Natural killer cell (primary cell): ENCODE measurements around the gene CD40. TPM values are rescaled to one million over a fixed set of nuclear protein-coding genes. Genes with fewer than 3 reads are reported as not detected.
"Not testable (repeated sequence)": the region's sequence is repeated elsewhere in the genome, so short reads cannot be mapped to it uniquely, and the experiment has no call there.

ENCODE experiments used
- ATAC-seq, 3 donors: fragments of 150-1000 bp in 2 of 3; fragments of 200-7000 bp in 1 of 3; cut with Tn5 transposase; 1 replicate in 1 of 3; 2 replicates in 2 of 3; pipeline ENCODE4 v1.10.0; 2021; ENCODE audit warnings: mild to moderate bottlenecking in 2 of 3, moderate library complexity in 2 of 3
- DNase-seq, 2 donors: peaks; one replicate each; pipeline versions ENCODE4 v3.0.0 to v3.0.0-alpha.2; 2013 to 2021; ENCODE audit warnings: mixed read lengths in 1 of 2
- H3K27ac ChIP-seq: one replicate; pipeline ENCODE4 v1.5.1; 2013; ENCODE audit warnings: mild to moderate bottlenecking, low read length
- H3K27me3 ChIP-seq: one replicate; pipeline ENCODE4 v1.6.1; 2013; ENCODE audit warnings: low read length; ENCODE audit not compliant: control insufficient read depth, insufficient read depth
- H3K36me3 ChIP-seq: one replicate; pipeline ENCODE4 v1.6.1; 2013; ENCODE audit warnings: low read length; ENCODE audit not compliant: control insufficient read depth, insufficient read depth
- H3K4me1 ChIP-seq: one replicate; pipeline ENCODE4 v1.6.1; 2013; ENCODE audit warnings: low read length; ENCODE audit not compliant: control insufficient read depth, insufficient read depth
- H3K4me3 ChIP-seq: one replicate; pipeline ENCODE4 v1.5.1; 2013; ENCODE audit warnings: low read length
- H3K9me3 ChIP-seq: one replicate; pipeline ENCODE4 v1.6.1; 2013; ENCODE audit warnings: low read length; ENCODE audit not compliant: control insufficient read depth, insufficient read depth
- H3K27ac Mint-ChIP-seq, 2 donors: one replicate each; pipeline ENCODE4 v1.8.0; 2022; ENCODE audit warnings: mild to moderate bottlenecking in 2 of 2, mixed read lengths in 2 of 2, moderate library complexity in 1 of 2
- H3K27me3 Mint-ChIP-seq, 2 donors: one replicate each; pipeline ENCODE4 v1.8.0; 2022; ENCODE audit warnings: low read depth in 2 of 2, mixed read lengths in 2 of 2
- H3K36me3 Mint-ChIP-seq: one replicate; pipeline ENCODE4 v1.8.0; 2022; ENCODE audit warnings: mixed read lengths
- H3K4me1 Mint-ChIP-seq, 2 donors: one replicate each; pipeline ENCODE4 v1.8.0; 2022; ENCODE audit warnings: mixed read lengths in 2 of 2
- H3K4me3 Mint-ChIP-seq: one replicate; pipeline ENCODE4 v1.8.0; 2022; ENCODE audit warnings: mild to moderate bottlenecking, moderate library complexity, mixed read lengths
- H3K9me3 Mint-ChIP-seq, 2 donors: one replicate each; pipeline ENCODE4 v1.8.0; 2022; ENCODE audit warnings: mixed read lengths in 2 of 2
- WGBS: methylation state at CpG from one replicate; pipeline ENCODE4 v1.1.7; 2013; ENCODE audit warnings: missing lambda C conversion rate; ENCODE audit not compliant: insufficient coverage; 5-methylcytosine and 5-hydroxymethylcytosine counted together
- intact Hi-C: fragments of 100-400 bp; cut with micrococcal nuclease; formaldehyde crosslinking; loops from one replicate; pipeline ENCODE4 v1.14.2; 2022
- total RNA-seq, 4 donors: library from RNA; stranded (reverse); fragments of 120-200 nt in 1 of 4; gene quantifications; one replicate each; pipeline versions ENCODE4 v1.2.3 to v1.2.4, GENCODE V29; 2013 to 2022
- TF ChIP-seq, protein P1 (sequence below): fragments of 200-600 bp; IDR thresholded peaks from one replicate; pipeline ENCODE4 v1.8.0; 2022; ENCODE audit warnings: antibody characterized with exemption

Gene CD40
- total RNA-seq, 3 donors from 2014 or later (not counting 1 experiment from before 2014, with no cell fraction given): 7.1 to 9.1 (median 7.2) TPM

DNA sequence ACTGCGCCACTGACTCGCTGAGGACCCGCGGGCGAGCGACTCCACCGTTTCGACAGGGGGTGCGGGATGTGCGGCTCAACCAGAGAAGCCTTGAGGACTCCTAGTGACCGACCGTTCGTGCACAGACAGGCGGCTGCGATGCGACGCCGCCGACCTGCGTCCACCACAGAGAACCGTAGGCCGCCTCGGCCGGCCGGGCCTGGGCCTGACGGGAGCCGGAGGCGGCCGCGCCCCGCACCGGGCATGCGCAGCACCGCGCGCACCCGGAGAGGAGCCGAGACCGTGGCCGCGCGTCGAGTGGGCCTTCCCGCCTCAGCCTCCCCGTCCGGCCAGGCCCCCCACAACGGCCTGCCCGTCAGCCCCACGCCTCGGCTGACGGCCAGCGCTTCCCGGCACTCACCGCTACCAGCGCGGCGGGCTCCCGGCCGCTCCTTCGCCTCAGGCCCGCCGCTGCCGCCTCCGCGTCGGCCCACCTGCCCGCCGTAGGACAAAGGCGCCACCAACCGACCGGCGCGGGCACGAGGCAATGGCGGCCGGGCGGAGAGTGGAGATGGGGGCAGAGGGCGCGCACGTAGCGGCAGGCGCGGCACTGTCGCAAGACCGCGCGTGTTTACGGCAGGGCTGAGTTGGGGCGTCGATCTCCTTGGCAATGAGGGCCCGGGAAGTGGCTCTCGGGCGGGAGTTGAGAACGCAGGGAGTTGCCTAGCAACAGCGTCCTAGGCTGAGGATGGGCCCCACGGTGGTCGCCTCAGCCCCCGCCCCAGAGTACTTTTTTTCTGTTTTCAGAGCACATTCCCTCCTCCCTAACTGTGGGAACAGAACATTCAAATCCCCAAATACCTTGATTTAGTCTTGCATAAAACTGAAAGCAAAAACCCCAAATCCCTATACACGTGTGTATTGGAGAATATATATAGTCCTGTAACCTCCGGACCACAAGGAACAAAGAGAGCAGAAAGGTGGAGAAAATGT, 28.4 kb upstream of the CD40 start, which contains the start of gene NCOA5:
Gene NCOA5, minus strand, starts transcription at position 546 of the 972 bp plus-strand sequence. CDS start 10,538 bp downstream, outside the sequence.
- ATAC-seq (peak; percentile 89 to 98 (median 91)), DNase-seq (peak; percentile 91 to 95)
- Histone ChIP-seq H3K36me3 (no peaks in the 10 kb centered on the region), H3K27me3 (no peaks in the 10 kb centered on the region), H3K9me3 (no peaks in the 10 kb centered on the region), H3K27ac (peak within 1 kb of the TSS; percentile 71), H3K4me1 (peaks cover 8% of the 10 kb centered on the region), H3K4me3 (peak within 1 kb of the TSS; percentile 66)
- under 1% methylated on average over 98 of the region's 100 CpGs for WGBS
- H3K27me3 Mint-ChIP-seq: no peaks in the 10 kb centered on the region
- H3K36me3 Mint-ChIP-seq: no peaks in the 10 kb centered on the region
- peak within 1 kb of the TSS; percentile 90 for H3K4me3 Mint-ChIP-seq
- TF ChIP-seq, protein P1, sequence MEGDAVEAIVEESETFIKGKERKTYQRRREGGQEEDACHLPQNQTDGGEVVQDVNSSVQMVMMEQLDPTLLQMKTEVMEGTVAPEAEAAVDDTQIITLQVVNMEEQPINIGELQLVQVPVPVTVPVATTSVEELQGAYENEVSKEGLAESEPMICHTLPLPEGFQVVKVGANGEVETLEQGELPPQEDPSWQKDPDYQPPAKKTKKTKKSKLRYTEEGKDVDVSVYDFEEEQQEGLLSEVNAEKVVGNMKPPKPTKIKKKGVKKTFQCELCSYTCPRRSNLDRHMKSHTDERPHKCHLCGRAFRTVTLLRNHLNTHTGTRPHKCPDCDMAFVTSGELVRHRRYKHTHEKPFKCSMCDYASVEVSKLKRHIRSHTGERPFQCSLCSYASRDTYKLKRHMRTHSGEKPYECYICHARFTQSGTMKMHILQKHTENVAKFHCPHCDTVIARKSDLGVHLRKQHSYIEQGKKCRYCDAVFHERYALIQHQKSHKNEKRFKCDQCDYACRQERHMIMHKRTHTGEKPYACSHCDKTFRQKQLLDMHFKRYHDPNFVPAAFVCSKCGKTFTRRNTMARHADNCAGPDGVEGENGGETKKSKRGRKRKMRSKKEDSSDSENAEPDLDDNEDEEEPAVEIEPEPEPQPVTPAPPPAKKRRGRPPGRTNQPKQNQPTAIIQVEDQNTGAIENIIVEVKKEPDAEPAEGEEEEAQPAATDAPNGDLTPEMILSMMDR: no peak
- no peaks in the 10 kb centered on the region for H3K9me3 Mint-ChIP-seq
- H3K4me1 Mint-ChIP-seq: peaks cover 48 to 49% of the 10 kb centered on the region in 2 donors
- intact Hi-C loops: loop anchor here (1.0 to 5.0 kb wide), 3 partner anchors 67 to 313 kb away; partner anchors contain the start of genes DNTTIP1 and WFDC3
- peak within 1 kb of the TSS; percentile 93 to 94 for H3K27ac Mint-ChIP-seq

DNA sequence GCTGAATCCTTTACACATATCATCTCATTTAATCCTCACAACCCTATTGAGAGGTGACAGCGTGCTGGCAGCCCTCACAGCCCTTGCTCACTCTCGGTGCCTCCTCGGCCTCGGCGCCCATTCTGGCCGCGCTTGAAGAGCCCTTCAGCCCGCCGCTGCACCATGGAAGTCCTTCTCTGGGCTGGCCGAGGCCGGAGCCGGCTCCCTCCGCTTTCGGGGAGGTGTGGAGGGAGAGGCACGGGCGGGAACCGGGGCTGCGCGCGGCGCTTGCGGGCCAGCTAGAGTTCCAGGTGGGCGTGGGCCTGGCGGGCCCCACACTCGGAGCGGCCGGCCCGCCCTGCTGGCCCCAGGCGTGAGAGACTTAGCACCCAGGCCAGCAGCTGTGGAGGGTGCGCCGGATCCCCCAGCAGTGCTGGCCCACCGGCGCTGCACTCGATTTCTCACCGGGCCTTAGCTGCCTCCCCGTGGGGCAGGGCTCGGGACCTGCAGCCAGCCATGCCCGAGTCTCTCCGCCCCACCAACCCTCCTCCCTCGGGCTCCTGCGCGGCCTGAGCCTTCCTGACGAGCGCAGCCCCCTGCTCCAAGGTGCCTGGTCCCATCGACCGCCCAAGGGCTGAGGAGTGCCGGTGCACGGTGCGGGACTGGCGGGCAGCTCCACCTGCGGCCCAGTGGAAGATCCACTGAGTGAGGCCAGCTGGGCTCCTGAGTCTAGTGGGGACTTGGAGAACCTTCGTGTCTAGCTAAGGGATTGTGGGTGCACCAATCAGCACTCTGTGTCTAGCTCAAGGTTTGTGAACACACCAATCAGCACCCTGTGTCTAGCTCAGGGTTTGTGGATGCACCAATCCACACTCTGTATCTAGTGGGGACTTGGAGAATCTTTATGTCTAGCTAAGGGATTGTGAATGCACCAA, 26.2 kb upstream of the CD40 start:
- H3K4me3 ChIP-seq, DNase-seq, H3K36me3 ChIP-seq, ATAC-seq, intact Hi-C loops, H3K9me3 Mint-ChIP-seq, H3K4me1 ChIP-seq, H3K27ac ChIP-seq, H3K27ac Mint-ChIP-seq, H3K4me3 Mint-ChIP-seq, H3K36me3 Mint-ChIP-seq, H3K9me3 ChIP-seq, H3K27me3 ChIP-seq, H3K27me3 Mint-ChIP-seq: not testable (repeated sequence)
- peaks cover 27 to 29% of the 10 kb centered on the region in 2 donors for H3K4me1 Mint-ChIP-seq
- 95% methylated on average over 52 of the region's 52 CpGs for whole genome bisulfite sequencing

DNA sequence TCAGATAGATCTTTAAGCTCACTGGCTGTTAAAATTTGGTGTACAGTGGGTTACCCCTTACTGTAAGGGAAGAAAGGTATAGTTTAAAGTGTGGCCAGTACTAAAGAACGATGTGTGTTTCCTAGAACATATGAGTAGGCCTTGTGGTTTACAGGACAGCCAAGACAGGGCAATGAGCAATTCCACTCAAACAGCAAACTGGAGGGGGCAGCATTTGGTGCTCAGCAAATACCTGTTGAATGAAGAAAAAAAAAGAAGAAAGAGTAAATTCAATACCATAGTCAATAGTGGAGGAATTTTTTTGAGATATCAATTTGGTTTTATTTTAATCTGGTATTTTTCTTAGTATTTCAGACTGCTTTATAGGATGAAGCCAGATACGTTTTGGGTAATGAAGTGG, 24.6 kb upstream of the CD40 start:
- Histone ChIP-seq H3K27ac (no peak overlapping the region), H3K36me3 (no peaks in the 10 kb centered on the region), H3K27me3 (peaks cover 7% of the 10 kb centered on the region), H3K9me3 (no peaks in the 10 kb centered on the region), H3K4me1 (peaks cover 5% of the 10 kb centered on the region), H3K4me3 (no peak overlapping the region)
- TF ChIP-seq, protein P1: no peak
- Mint-ChIP-seq H3K4me1 (peaks cover 11 to 13% of the 10 kb centered on the region in 2 donors), H3K4me3 (no peak overlapping the region), H3K27ac (no peak overlapping the region), H3K36me3 (no peaks in the 10 kb centered on the region), H3K9me3 (no peaks in the 10 kb centered on the region), H3K27me3 (peaks cover 0 to 9% of the 10 kb centered on the region in 2 donors)
- 71% methylated on average over 2 of the region's 2 CpGs for WGBS
- intact Hi-C loops: no loop called here
- ATAC-seq (no peak), DNase-seq (no peak)
